ENCODE results near the gene PDGFRA.

- TF ChIP-seq POLR2A (IDR thresholded peaks at IDR 0.05) (no peak), CTCF (IDR thresholded peaks at IDR 0.05) (no peak), EP300 (IDR thresholded peaks at IDR 0.05) (no peak)
Observed at GRCh38 chr4:54296548-54297203, 67.6 kb downstream of the PDGFRA start.

Data from stomach (tissue), 4 donors.